ENCODE data around the gene ZRSR2. TPM values are rescaled to one million over a fixed set of nuclear protein-coding genes. Genes with fewer than 3 reads are reported as not detected.
A peak's percentile ranks its signal among the peaks of the same experiment; 100 is the strongest.
"Not testable (repeated sequence)": the region's sequence is repeated elsewhere in the genome, so short reads cannot be mapped to it uniquely, and the experiment has no call there.

The ZRSR2 gene
- polyA plus RNA-seq, 1 donor from 2014 or later = 11.2 TPM

GRCh38 chrX:15758140-15758539 lies 32.1 kb upstream of the ZRSR2 start:
- H3K27ac ChIP-seq (ENCODE audit: low read length) = no peak overlapping the region
- no peaks in the 10 kb centered on the region for H3F3A ChIP-seq (ENCODE audit: insufficient read depth, low read length, poor library complexity, severe bottlenecking)
- no peak overlapping the region for H3K4me3 ChIP-seq (ENCODE audit: low read length)
- no peak overlapping the region for H2AFZ ChIP-seq (ENCODE audit: low read depth, low read length)
- no peaks in the 10 kb centered on the region for H3K9me3 ChIP-seq (ENCODE audit: low read length)
- no peaks in the 10 kb centered on the region for H3K79me2 ChIP-seq (replicated peaks; ENCODE audit: insufficient read depth, low read length)
- H3K9me2 ChIP-seq (ENCODE audit: insufficient read depth, low read length) = no peaks in the 10 kb centered on the region
- no peaks in the 10 kb centered on the region for H3K36me3 ChIP-seq (ENCODE audit: insufficient read depth, low read length)
- TF ChIP-seq TAF1 (IDR thresholded peaks at IDR 0.05; ENCODE audit: low read depth) = no peak
- no peak for TF ChIP-seq EP300 (conservative IDR thresholded peaks at IDR 0.05; ENCODE audit: poor library complexity, severe bottlenecking)
- H4K20me1 ChIP-seq (ENCODE audit: insufficient read depth) = no peaks in the 10 kb centered on the region
- no peak overlapping the region for H3K9ac ChIP-seq (ENCODE audit: low read length)
- no peaks in the 10 kb centered on the region for H3K27me3 ChIP-seq (ENCODE audit: insufficient read depth, low read depth, low read length)
- no peak overlapping the region for H3K4me2 ChIP-seq (ENCODE audit: low read length)

- not testable (repeated sequence) for H3K27me3 ChIP-seq (ENCODE audit: insufficient read depth, low read depth, low read length); H3K36me3 ChIP-seq (ENCODE audit: insufficient read depth, low read length); H3K4me2 ChIP-seq (ENCODE audit: low read length); H3K79me2 ChIP-seq (replicated peaks; ENCODE audit: insufficient read depth, low read length); H4K20me1 ChIP-seq (ENCODE audit: insufficient read depth); H3K9me3 ChIP-seq (ENCODE audit: low read length); H2AFZ ChIP-seq (ENCODE audit: low read depth, low read length); H3K27ac ChIP-seq (ENCODE audit: low read length); H3F3A ChIP-seq (ENCODE audit: insufficient read depth, low read length, poor library complexity, severe bottlenecking); H3K4me3 ChIP-seq (ENCODE audit: low read length); H3K9ac ChIP-seq (ENCODE audit: low read length); H3K9me2 ChIP-seq (ENCODE audit: insufficient read depth, low read length)
Observed at GRCh38 chrX:15759886-15760285, 30.4 kb upstream of the ZRSR2 start.

DNA sequence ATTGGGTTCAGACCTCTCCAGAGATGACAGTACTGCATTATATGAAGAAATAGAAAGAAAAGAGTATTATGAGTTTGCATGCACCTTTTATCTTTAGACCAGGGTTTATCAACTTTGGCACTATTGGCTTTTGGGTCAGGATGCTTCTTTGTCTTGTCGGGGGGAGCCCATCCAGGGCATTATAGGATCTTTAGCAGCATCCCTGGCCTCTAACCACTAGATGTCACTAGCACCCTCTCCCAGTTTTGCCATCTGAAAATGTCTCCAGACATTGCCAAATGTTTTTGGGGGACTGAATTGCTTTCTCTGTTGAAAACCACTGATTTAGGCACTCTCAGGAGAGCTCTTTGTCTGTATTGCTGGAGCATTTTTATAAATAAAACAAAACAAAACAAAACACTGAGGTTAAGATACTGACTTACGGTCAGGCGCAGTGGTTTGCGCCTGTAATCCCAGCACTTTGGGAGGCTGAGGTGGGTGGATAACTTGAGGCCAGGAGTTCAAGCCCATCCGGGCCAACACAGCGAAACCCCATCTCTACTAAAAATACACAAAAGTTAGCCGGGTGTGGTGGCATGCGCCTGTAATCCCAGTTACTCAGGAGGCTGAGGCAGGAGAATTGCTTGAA lies 28.6 kb upstream of the ZRSR2 start:
- TF ChIP-seq EP300 (conservative IDR thresholded peaks at IDR 0.05; ENCODE audit: poor library complexity, severe bottlenecking) (no peak), SMC3 (conservative IDR thresholded peaks at IDR 0.05; ENCODE audit: poor library complexity) (peak; percentile 13), POLR2AphosphoS5 (IDR thresholded peaks at IDR 0.05) (no peak), REST (IDR thresholded peaks at IDR 0.05; ENCODE audit: borderline replicate concordance) (no peak), CTCF (IDR thresholded peaks at IDR 0.05; ENCODE audit: poor library complexity, severe bottlenecking) (peak; percentile 46), RAD21 (conservative IDR thresholded peaks at IDR 0.05) (peak; percentile 27)
- Histone ChIP-seq H3K9me2 (ENCODE audit: insufficient read depth, low read length) (no peaks in the 10 kb centered on the region), H2AFZ (ENCODE audit: low read depth, low read length) (no peak overlapping the region), H4K20me1 (ENCODE audit: insufficient read depth) (no peaks in the 10 kb centered on the region), H3K9me3 (ENCODE audit: low read length) (no peaks in the 10 kb centered on the region), H3K4me2 (ENCODE audit: low read length) (no peak overlapping the region), H3K9ac (ENCODE audit: low read length) (no peak overlapping the region), H3K36me3 (ENCODE audit: insufficient read depth, low read length) (no peaks in the 10 kb centered on the region), H3F3A (ENCODE audit: insufficient read depth, low read length, poor library complexity, severe bottlenecking) (no peaks in the 10 kb centered on the region), H3K27me3 (ENCODE audit: insufficient read depth, low read depth, low read length) (no peaks in the 10 kb centered on the region), H3K79me2 (replicated peaks; ENCODE audit: insufficient read depth, low read length) (no peaks in the 10 kb centered on the region), H3K27ac (ENCODE audit: low read length) (no peak overlapping the region), H3K4me3 (ENCODE audit: low read length) (no peak overlapping the region)

Data from neural cell (in vitro differentiated cells).